GM23338 (cell line): Measurements from ENCODE around the gene KRT38. TPM values are rescaled to one million over a fixed set of nuclear protein-coding genes. Genes with fewer than 3 reads are reported as not detected.

Source experiments
- ATAC-seq: fragments of 200-7000 bp; cut with Tn5 transposase; 3 replicates; pipeline ENCODE4 v1.9.1; 2020
- DNase-seq: peaks from one replicate; pipeline ENCODE4 v3.0.0-alpha.2; 2015; ENCODE audit warnings: low spot score
- H2AFZ ChIP-seq: fragments of 200-600 bp; sonication (generic); 2 replicates; pipeline ENCODE4 v1.8.0; 2016; ENCODE audit warnings: antibody characterized with exemption, mild to moderate bottlenecking, moderate library complexity
- H3F3A ChIP-seq: fragments of 200-600 bp; sonication (generic); replicated peaks from 2 replicates; pipeline ENCODE4 v1.8.0; 2017; ENCODE audit warnings: antibody characterized with exemption, mixed run types, low read depth
- H3K27ac ChIP-seq: fragments of 200-600 bp; sonication (generic); 2 replicates; pipeline ENCODE4 v1.6.1; 2016; ENCODE audit warnings: low read depth
- H3K27me3 ChIP-seq: fragments of 200-600 bp; sonication (generic); 2 replicates; pipeline ENCODE4 v1.8.0; 2016; ENCODE audit warnings: mild to moderate bottlenecking, mixed run types, moderate library complexity; ENCODE audit not compliant: insufficient read depth
- H3K36me3 ChIP-seq: fragments of 200-600 bp; sonication (generic); 2 replicates; pipeline ENCODE4 v1.8.0; 2016; ENCODE audit warnings: mild to moderate bottlenecking; ENCODE audit not compliant: insufficient read depth
- H3K4me1 ChIP-seq: fragments of 200-600 bp; sonication (generic); 2 replicates; pipeline ENCODE4 v1.8.0; 2016; ENCODE audit warnings: mild to moderate bottlenecking, moderate library complexity; ENCODE audit not compliant: insufficient read depth
- H3K4me2 ChIP-seq: fragments of 200-600 bp; sonication (generic); 2 replicates; pipeline ENCODE4 v1.7.1; 2017; ENCODE audit warnings: mixed run types
- H3K4me3 ChIP-seq: fragments of 200-600 bp; sonication (generic); 2 replicates; pipeline ENCODE4 v1.6.1; 2016; ENCODE audit warnings: mixed run types
- H3K79me2 ChIP-seq: fragments of 200-600 bp; sonication (generic); replicated peaks from 2 replicates; pipeline ENCODE4 v1.8.0; 2017; ENCODE audit warnings: mild to moderate bottlenecking; ENCODE audit not compliant: insufficient read depth
- H3K9me2 ChIP-seq: fragments of 200-600 bp; sonication (generic); 2 replicates; pipeline ENCODE4 v1.8.0; 2017; ENCODE audit not compliant: insufficient read depth
- H4K20me1 ChIP-seq: fragments of 200-600 bp; sonication (generic); replicated peaks from 2 replicates; pipeline ENCODE4 v1.8.0; 2017; ENCODE audit warnings: mild to moderate bottlenecking; ENCODE audit not compliant: insufficient read depth
- H3K27ac Mint-ChIP-seq: 2 replicates; pipeline ENCODE4 v1.8.0; 2020; ENCODE audit warnings: inconsistent platforms, mild to moderate bottlenecking, moderate library complexity, mixed read lengths
- H3K27me3 Mint-ChIP-seq: 3 replicates; pipeline ENCODE4 v1.8.0; 2022; ENCODE audit warnings: low read depth, mild to moderate bottlenecking, moderate library complexity, mixed read lengths, inconsistent platforms; ENCODE audit not compliant: insufficient read depth, poor library complexity
- H3K36me3 Mint-ChIP-seq: 3 replicates; pipeline ENCODE4 v1.8.0; 2021; ENCODE audit warnings: low read depth, mild to moderate bottlenecking, inconsistent platforms, moderate library complexity, mixed read lengths
- H3K4me1 Mint-ChIP-seq: 3 replicates; pipeline ENCODE4 v1.8.0; 2020; ENCODE audit warnings: mild to moderate bottlenecking, inconsistent platforms, mixed read lengths
- H3K4me3 Mint-ChIP-seq: 3 replicates; pipeline ENCODE4 v1.8.0; 2021; ENCODE audit warnings: moderate library complexity, mild to moderate bottlenecking, inconsistent platforms, mixed read lengths
- H3K9me3 Mint-ChIP-seq: 3 replicates; pipeline ENCODE4 v1.8.0; 2020; ENCODE audit warnings: moderate library complexity, mild to moderate bottlenecking, inconsistent platforms, mixed read lengths
- CREB1 ChIP-seq: fragments of 250-450 bp; sonication (Bioruptor Pico); IDR thresholded peaks from 2 replicates; pipeline ENCODE4 v1.5.0; 2020; ENCODE audit warnings: low read depth, mild to moderate bottlenecking, moderate library complexity
- EZH2 ChIP-seq: fragments of 200-600 bp; sonication (generic); IDR thresholded peaks from one replicate; pipeline ENCODE4 v1.8.0; 2017; ENCODE audit warnings: antibody characterized with exemption, mild to moderate bottlenecking, low read depth; ENCODE audit not compliant: unreplicated experiment
- EZH2phosphoT487 ChIP-seq: fragments of 200-600 bp; sonication (generic); IDR thresholded peaks from one replicate; pipeline ENCODE4 v1.8.1; 2018; ENCODE audit warnings: antibody characterized with exemption; ENCODE audit not compliant: unreplicated experiment
- JUNB ChIP-seq: IDR thresholded peaks from one replicate; pipeline ENCODE4 v1.6.1; 2016; ENCODE audit warnings: antibody characterized with exemption; ENCODE audit not compliant: unreplicated experiment
- NANOG ChIP-seq: IDR thresholded peaks from 2 replicates; pipeline ENCODE4 v1.6.1; 2016; ENCODE audit warnings: antibody characterized with exemption, borderline replicate concordance
- POLR2AphosphoS5 ChIP-seq: IDR thresholded peaks from 2 replicates; pipeline ENCODE4 v1.6.1; 2016; ENCODE audit warnings: antibody characterized with exemption, low read depth
- STAT1 ChIP-seq: IDR thresholded peaks from one replicate; pipeline ENCODE4 v1.6.1; 2016; ENCODE audit warnings: antibody characterized with exemption; ENCODE audit not compliant: unreplicated experiment
- ZNF114 ChIP-seq: fragments of 250-450 bp; sonication (Bioruptor Pico); IDR thresholded peaks from 2 replicates; pipeline ENCODE4 v1.5.0; 2020; ENCODE audit warnings: mild to moderate bottlenecking, moderate library complexity
- ZNF331 ChIP-seq: fragments of 250-450 bp; sonication (Bioruptor Pico); IDR thresholded peaks from 2 replicates; pipeline ENCODE4 v1.5.0; 2020; ENCODE audit warnings: low read depth, mild to moderate bottlenecking, moderate library complexity
- polyA plus RNA-seq: library from polyadenylated mRNA; unstranded; fragments of >200 nt; fragmentation: Nextera tagmentation; extraction: Ambion mirVana; gene quantifications from 2 replicates; pipeline ENCODE4 v1.2.1, GENCODE V29; 2016
- total RNA-seq: library from RNA; depleted of rRNA; stranded (reverse); fragments of >200 nt; shearing (Covaris generic); gene quantifications from 2 replicates; pipeline ENCODE4 v1.2.3, GENCODE V29; 2014
- TF ChIP-seq, protein P1 (sequence below): IDR thresholded peaks from 2 replicates; pipeline ENCODE4 v1.6.1; 2016; ENCODE audit warnings: antibody characterized with exemption
- TF ChIP-seq, protein P2 (sequence below), 2 experiments: fragments of 200-600 bp in 1 of 2; sonication (generic) in 1 of 2; conservative IDR thresholded peaks; 2 replicates each; pipeline versions ENCODE4 v1.5.1 to v1.6.1; 2016 to 2017; ENCODE audit warnings: antibody characterized with exemption in 2 of 2, low read depth in 2 of 2, mild to moderate bottlenecking in 2 of 2, moderate library complexity in 1 of 2
- TF ChIP-seq, protein P3 (sequence below): IDR thresholded peaks from one replicate; pipeline ENCODE4 v1.6.1; 2018; ENCODE audit warnings: antibody characterized with exemption; ENCODE audit not compliant: unreplicated experiment
- TF ChIP-seq, protein P4 (sequence below): fragments of 250-450 bp; sonication (Bioruptor Pico); IDR thresholded peaks from 2 replicates; pipeline ENCODE4 v1.5.0; 2020; ENCODE audit warnings: mild to moderate bottlenecking, moderate library complexity

Gene KRT38
- total and polyA plus RNA-seq, 2 experiments from 2014 or later, result not detected

DNA sequence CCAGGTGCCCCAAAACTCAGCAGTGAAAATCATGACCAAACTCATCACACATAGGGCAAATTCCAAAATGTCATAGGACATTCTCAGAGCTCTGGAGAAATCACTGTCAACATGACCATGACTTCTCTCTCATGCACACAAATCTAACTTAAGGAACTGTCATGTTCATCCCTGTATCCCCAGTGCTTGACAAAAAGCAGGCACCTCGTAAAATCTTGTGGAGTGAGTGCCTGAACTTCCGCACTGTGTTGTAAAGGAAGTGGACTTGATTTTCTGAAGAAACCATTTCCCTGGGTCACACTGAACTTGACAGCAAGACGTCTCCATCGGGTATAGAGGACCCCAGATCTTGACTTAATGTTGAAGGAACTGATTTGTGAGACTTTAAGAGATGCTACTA lies 19.2 kb downstream of the KRT38 start:
- H3K4me1 Mint-ChIP-seq, result peaks cover 8% of the 10 kb centered on the region
- H3K9me3 Mint-ChIP-seq, result no peaks in the 10 kb centered on the region
- Histone ChIP-seq H3K4me2 (no peak overlapping the region), H3K79me2 (no peaks in the 10 kb centered on the region), H3K4me3 (no peak overlapping the region), H3K4me1 (no peaks in the 10 kb centered on the region), H2AFZ (no peak overlapping the region), H3K27ac (no peak overlapping the region), H4K20me1 (no peaks in the 10 kb centered on the region), H3F3A (no peaks in the 10 kb centered on the region), H3K27me3 (no peaks in the 10 kb centered on the region), H3K9me2 (peaks cover 4% of the 10 kb centered on the region; the same call in 1 of the 2 replicates), H3K36me3 (no peaks in the 10 kb centered on the region)
- DNase-seq, result no peak
- H3K27me3 Mint-ChIP-seq, result peaks cover 1% of the 10 kb centered on the region
- H3K4me3 Mint-ChIP-seq, result no peak overlapping the region
- TF ChIP-seq, protein P1, sequence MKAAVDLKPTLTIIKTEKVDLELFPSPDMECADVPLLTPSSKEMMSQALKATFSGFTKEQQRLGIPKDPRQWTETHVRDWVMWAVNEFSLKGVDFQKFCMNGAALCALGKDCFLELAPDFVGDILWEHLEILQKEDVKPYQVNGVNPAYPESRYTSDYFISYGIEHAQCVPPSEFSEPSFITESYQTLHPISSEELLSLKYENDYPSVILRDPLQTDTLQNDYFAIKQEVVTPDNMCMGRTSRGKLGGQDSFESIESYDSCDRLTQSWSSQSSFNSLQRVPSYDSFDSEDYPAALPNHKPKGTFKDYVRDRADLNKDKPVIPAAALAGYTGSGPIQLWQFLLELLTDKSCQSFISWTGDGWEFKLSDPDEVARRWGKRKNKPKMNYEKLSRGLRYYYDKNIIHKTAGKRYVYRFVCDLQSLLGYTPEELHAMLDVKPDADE, result no peak
- TF ChIP-seq NANOG, result no peak
- TF ChIP-seq, protein P2, sequence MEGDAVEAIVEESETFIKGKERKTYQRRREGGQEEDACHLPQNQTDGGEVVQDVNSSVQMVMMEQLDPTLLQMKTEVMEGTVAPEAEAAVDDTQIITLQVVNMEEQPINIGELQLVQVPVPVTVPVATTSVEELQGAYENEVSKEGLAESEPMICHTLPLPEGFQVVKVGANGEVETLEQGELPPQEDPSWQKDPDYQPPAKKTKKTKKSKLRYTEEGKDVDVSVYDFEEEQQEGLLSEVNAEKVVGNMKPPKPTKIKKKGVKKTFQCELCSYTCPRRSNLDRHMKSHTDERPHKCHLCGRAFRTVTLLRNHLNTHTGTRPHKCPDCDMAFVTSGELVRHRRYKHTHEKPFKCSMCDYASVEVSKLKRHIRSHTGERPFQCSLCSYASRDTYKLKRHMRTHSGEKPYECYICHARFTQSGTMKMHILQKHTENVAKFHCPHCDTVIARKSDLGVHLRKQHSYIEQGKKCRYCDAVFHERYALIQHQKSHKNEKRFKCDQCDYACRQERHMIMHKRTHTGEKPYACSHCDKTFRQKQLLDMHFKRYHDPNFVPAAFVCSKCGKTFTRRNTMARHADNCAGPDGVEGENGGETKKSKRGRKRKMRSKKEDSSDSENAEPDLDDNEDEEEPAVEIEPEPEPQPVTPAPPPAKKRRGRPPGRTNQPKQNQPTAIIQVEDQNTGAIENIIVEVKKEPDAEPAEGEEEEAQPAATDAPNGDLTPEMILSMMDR (conservative IDR thresholded peaks at IDR 0.05; ENCODE audit: low read depth in 2 of 2), result no peak
- no peak for TF ChIP-seq STAT1
- no peak for TF ChIP-seq ZNF114 (CRISPR knock-in tag)
- TF ChIP-seq ZNF331 (CRISPR knock-in tag), result no peak
- no peak for TF ChIP-seq EZH2phosphoT487
- TF ChIP-seq EZH2, result no peak
- TF ChIP-seq, protein P3, sequence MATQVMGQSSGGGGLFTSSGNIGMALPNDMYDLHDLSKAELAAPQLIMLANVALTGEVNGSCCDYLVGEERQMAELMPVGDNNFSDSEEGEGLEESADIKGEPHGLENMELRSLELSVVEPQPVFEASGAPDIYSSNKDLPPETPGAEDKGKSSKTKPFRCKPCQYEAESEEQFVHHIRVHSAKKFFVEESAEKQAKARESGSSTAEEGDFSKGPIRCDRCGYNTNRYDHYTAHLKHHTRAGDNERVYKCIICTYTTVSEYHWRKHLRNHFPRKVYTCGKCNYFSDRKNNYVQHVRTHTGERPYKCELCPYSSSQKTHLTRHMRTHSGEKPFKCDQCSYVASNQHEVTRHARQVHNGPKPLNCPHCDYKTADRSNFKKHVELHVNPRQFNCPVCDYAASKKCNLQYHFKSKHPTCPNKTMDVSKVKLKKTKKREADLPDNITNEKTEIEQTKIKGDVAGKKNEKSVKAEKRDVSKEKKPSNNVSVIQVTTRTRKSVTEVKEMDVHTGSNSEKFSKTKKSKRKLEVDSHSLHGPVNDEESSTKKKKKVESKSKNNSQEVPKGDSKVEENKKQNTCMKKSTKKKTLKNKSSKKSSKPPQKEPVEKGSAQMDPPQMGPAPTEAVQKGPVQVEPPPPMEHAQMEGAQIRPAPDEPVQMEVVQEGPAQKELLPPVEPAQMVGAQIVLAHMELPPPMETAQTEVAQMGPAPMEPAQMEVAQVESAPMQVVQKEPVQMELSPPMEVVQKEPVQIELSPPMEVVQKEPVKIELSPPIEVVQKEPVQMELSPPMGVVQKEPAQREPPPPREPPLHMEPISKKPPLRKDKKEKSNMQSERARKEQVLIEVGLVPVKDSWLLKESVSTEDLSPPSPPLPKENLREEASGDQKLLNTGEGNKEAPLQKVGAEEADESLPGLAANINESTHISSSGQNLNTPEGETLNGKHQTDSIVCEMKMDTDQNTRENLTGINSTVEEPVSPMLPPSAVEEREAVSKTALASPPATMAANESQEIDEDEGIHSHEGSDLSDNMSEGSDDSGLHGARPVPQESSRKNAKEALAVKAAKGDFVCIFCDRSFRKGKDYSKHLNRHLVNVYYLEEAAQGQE, result no peak
- no peak for TF ChIP-seq JUNB
- TF ChIP-seq POLR2AphosphoS5, result no peak
- TF ChIP-seq CREB1, result no peak
- TF ChIP-seq, protein P4, sequence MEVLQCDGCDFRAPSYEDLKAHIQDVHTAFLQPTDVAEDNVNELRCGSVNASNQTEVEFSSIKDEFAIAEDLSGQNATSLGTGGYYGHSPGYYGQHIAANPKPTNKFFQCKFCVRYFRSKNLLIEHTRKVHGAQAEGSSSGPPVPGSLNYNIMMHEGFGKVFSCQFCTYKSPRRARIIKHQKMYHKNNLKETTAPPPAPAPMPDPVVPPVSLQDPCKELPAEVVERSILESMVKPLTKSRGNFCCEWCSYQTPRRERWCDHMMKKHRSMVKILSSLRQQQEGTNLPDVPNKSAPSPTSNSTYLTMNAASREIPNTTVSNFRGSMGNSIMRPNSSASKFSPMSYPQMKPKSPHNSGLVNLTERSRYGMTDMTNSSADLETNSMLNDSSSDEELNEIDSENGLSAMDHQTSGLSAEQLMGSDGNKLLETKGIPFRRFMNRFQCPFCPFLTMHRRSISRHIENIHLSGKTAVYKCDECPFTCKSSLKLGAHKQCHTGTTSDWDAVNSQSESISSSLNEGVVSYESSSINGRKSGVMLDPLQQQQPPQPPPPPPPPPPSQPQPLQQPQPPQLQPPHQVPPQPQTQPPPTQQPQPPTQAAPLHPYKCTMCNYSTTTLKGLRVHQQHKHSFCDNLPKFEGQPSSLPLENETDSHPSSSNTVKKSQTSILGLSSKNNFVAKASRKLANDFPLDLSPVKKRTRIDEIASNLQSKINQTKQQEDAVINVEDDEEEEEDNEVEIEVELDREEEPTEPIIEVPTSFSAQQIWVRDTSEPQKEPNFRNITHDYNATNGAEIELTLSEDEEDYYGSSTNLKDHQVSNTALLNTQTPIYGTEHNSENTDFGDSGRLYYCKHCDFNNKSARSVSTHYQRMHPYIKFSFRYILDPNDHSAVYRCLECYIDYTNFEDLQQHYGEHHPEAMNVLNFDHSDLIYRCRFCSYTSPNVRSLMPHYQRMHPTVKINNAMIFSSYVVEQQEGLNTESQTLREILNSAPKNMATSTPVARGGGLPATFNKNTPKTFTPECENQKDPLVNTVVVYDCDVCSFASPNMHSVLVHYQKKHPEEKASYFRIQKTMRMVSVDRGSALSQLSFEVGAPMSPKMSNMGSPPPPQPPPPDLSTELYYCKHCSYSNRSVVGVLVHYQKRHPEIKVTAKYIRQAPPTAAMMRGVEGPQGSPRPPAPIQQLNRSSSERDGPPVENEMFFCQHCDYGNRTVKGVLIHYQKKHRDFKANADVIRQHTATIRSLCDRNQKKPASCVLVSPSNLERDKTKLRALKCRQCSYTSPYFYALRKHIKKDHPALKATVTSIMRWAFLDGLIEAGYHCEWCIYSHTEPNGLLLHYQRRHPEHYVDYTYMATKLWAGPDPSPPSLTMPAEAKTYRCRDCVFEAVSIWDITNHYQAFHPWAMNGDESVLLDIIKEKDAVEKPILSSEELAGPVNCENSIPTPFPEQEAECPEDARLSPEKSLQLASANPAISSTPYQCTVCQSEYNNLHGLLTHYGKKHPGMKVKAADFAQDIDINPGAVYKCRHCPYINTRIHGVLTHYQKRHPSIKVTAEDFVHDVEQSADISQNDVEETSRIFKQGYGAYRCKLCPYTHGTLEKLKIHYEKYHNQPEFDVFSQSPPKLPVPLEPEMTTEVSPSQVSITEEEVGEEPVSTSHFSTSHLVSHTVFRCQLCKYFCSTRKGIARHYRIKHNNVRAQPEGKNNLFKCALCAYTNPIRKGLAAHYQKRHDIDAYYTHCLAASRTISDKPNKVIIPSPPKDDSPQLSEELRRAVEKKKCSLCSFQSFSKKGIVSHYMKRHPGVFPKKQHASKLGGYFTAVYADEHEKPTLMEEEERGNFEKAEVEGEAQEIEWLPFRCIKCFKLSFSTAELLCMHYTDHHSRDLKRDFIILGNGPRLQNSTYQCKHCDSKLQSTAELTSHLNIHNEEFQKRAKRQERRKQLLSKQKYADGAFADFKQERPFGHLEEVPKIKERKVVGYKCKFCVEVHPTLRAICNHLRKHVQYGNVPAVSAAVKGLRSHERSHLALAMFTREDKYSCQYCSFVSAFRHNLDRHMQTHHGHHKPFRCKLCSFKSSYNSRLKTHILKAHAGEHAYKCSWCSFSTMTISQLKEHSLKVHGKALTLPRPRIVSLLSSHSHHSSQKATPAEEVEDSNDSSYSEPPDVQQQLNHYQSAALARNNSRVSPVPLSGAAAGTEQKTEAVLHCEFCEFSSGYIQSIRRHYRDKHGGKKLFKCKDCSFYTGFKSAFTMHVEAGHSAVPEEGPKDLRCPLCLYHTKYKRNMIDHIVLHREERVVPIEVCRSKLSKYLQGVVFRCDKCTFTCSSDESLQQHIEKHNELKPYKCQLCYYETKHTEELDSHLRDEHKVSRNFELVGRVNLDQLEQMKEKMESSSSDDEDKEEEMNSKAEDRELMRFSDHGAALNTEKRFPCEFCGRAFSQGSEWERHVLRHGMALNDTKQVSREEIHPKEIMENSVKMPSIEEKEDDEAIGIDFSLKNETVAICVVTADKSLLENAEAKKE (CRISPR knock-in tag), result no peak
- no peak overlapping the region for H3K27ac Mint-ChIP-seq
- H3K36me3 Mint-ChIP-seq, result no peaks in the 10 kb centered on the region
- ATAC-seq, result no peak
